ENCODE data around the gene DRD1. TPM values are rescaled to one million over a fixed set of nuclear protein-coding genes. Genes with fewer than 3 reads are reported as not detected.
"Not testable (repeated sequence)": the region's sequence is repeated elsewhere in the genome, so short reads cannot be mapped to it uniquely, and the experiment has no call there.

DRD1 gene
- total and polyA plus RNA-seq, 2 experiments from 2014 or later: 0.25 to 1.2 TPM

- no peaks in the 10 kb centered on the region for H3K36me3 ChIP-seq (replicated peaks; ENCODE audit: insufficient read depth, low read depth)
- peaks cover 11% of the 10 kb centered on the region for H3K27me3 ChIP-seq
- TF ChIP-seq EZH2phosphoT487 (IDR thresholded peaks at IDR 0.05; ENCODE audit: low read depth, severe bottlenecking, unreplicated experiment): no peak
- no peak for TF ChIP-seq EZH2 (IDR thresholded peaks at IDR 0.05; ENCODE audit: borderline replicate concordance)
- no peak for TF ChIP-seq CTCF (IDR thresholded peaks at IDR 0.05; ENCODE audit: poor library complexity)
- H3K27ac ChIP-seq: no peak overlapping the region
- H3K79me2 ChIP-seq: no peaks in the 10 kb centered on the region
- no peaks in the 10 kb centered on the region for H3K9me3 ChIP-seq (ENCODE audit: low read depth)
- no peaks in the 10 kb centered on the region for H4K20me1 ChIP-seq (ENCODE audit: insufficient read depth, poor library complexity, severe bottlenecking)
- 85% methylated on average over 11 of the region's 11 CpGs for WGBS (ENCODE audit: low lambda C conversion rate, missing lambda C conversion rate)
- H3K4me2 ChIP-seq: no peak overlapping the region
- no peak overlapping the region for H2AFZ ChIP-seq
- H3K4me3 ChIP-seq: no peak overlapping the region
- no peaks in the 10 kb centered on the region for H3K4me1 ChIP-seq (ENCODE audit: insufficient read depth)
- H3K9me2 ChIP-seq (replicated peaks; ENCODE audit: insufficient read depth): no peaks in the 10 kb centered on the region
- DNase-seq (ENCODE audit: low spot score): no peak
Observed at GRCh38 chr5:175456105-175456742, 12.2 kb upstream of the DRD1 start.

- H3K4me1 ChIP-seq (ENCODE audit: insufficient read depth); H3K4me2 ChIP-seq; H3K27ac ChIP-seq; H3K9me3 ChIP-seq (ENCODE audit: low read depth); H4K20me1 ChIP-seq (ENCODE audit: insufficient read depth, poor library complexity, severe bottlenecking); H3K4me3 ChIP-seq; H3K36me3 ChIP-seq (replicated peaks; ENCODE audit: insufficient read depth, low read depth); DNase-seq (ENCODE audit: low spot score); H2AFZ ChIP-seq; H3K9me2 ChIP-seq (replicated peaks; ENCODE audit: insufficient read depth); H3K79me2 ChIP-seq: not testable (repeated sequence)
- WGBS (ENCODE audit: low lambda C conversion rate, missing lambda C conversion rate): 90% methylated on average over 5 of the region's 5 CpGs
- H3K27me3 ChIP-seq: peaks cover 11% of the 10 kb centered on the region
Observed at GRCh38 chr5:175454338-175454737, 10.4 kb upstream of the DRD1 start.

GRCh38 chr5:175452166-175452565 lies 8.2 kb upstream of the DRD1 start:
- peaks cover 17% of the 10 kb centered on the region for H3K27me3 ChIP-seq
- no peaks in the 10 kb centered on the region for H3K9me2 ChIP-seq (replicated peaks; ENCODE audit: insufficient read depth)
- H3K4me2 ChIP-seq: no peak overlapping the region
- no peak overlapping the region for H2AFZ ChIP-seq
- no peak overlapping the region for H3K4me3 ChIP-seq
- no peaks in the 10 kb centered on the region for H3K9me3 ChIP-seq (ENCODE audit: low read depth)
- H3K79me2 ChIP-seq: no peaks in the 10 kb centered on the region
- no peak for DNase-seq (ENCODE audit: low spot score)
- no peak for TF ChIP-seq EZH2phosphoT487 (IDR thresholded peaks at IDR 0.05; ENCODE audit: low read depth, severe bottlenecking, unreplicated experiment)
- TF ChIP-seq EZH2 (IDR thresholded peaks at IDR 0.05; ENCODE audit: borderline replicate concordance): no peak
- no peaks in the 10 kb centered on the region for H3K36me3 ChIP-seq (replicated peaks; ENCODE audit: insufficient read depth, low read depth)
- H3K4me1 ChIP-seq (ENCODE audit: insufficient read depth): no peaks in the 10 kb centered on the region
- 91% methylated on average over 2 of the region's 2 CpGs for WGBS (ENCODE audit: low lambda C conversion rate, missing lambda C conversion rate)
- no peak overlapping the region for H3K27ac ChIP-seq
- no peaks in the 10 kb centered on the region for H4K20me1 ChIP-seq (ENCODE audit: insufficient read depth, poor library complexity, severe bottlenecking)

GRCh38 chr5:175448276-175448675 lies 4.3 kb upstream of the DRD1 start:
- Histone ChIP-seq H3K9me3 (ENCODE audit: low read depth) (no peaks in the 10 kb centered on the region), H3K27ac (no peak overlapping the region), H3K4me1 (ENCODE audit: insufficient read depth) (peaks cover 4% of the 10 kb centered on the region), H3K4me2 (no peak overlapping the region), H3K9me2 (replicated peaks; ENCODE audit: insufficient read depth) (no peaks in the 10 kb centered on the region), H3K27me3 (peaks cover 40% of the 10 kb centered on the region), H3K79me2 (no peaks in the 10 kb centered on the region), H2AFZ (no peak overlapping the region), H3K36me3 (replicated peaks; ENCODE audit: insufficient read depth, low read depth) (no peaks in the 10 kb centered on the region), H4K20me1 (ENCODE audit: insufficient read depth, poor library complexity, severe bottlenecking) (no peaks in the 10 kb centered on the region), H3K4me3 (no peak overlapping the region)
- DNase-seq (ENCODE audit: low spot score): no peak
- WGBS (ENCODE audit: low lambda C conversion rate, missing lambda C conversion rate): 28% methylated on average over 3 of the region's 3 CpGs
- TF ChIP-seq EZH2 (IDR thresholded peaks at IDR 0.05; ENCODE audit: borderline replicate concordance) (no peak), EZH2phosphoT487 (IDR thresholded peaks at IDR 0.05; ENCODE audit: low read depth, severe bottlenecking, unreplicated experiment) (no peak), CTCF (IDR thresholded peaks at IDR 0.05; ENCODE audit: poor library complexity) (no peak)
